Mucosa of descending colon (tissue), 3 donors: ENCODE data around the gene CPXM1. TPM values are rescaled to one million over a fixed set of nuclear protein-coding genes. Genes with fewer than 3 reads are reported as not detected.

Experiments
- ATAC-seq: fragments of 200-7000 bp; cut with Tn5 transposase; one replicate; pipeline ENCODE4 v1.9.1; 2020; ENCODE audit warnings: mild to moderate bottlenecking, moderate library complexity
- DNase-seq, 3 donors: peaks; one replicate each; pipeline ENCODE4 v3.0.0-alpha.2; 2020
- H3K36me3 ChIP-seq: fragments of 200-600 bp; one replicate; pipeline ENCODE4 v1.8.0; 2021; ENCODE audit warnings: low read depth, mild to moderate bottlenecking
- H3K4me1 ChIP-seq: fragments of 200-600 bp; one replicate; pipeline ENCODE4 v1.8.0; 2021; ENCODE audit warnings: low read depth, mild to moderate bottlenecking
- H3K4me3 ChIP-seq: fragments of 200-600 bp; one replicate; pipeline ENCODE4 v1.8.0; 2021; ENCODE audit warnings: mild to moderate bottlenecking
- H3K9me3 ChIP-seq: fragments of 200-600 bp; one replicate; pipeline ENCODE4 v1.8.0; 2021; ENCODE audit warnings: mild to moderate bottlenecking
- CTCF ChIP-seq: fragments of 200-600 bp; IDR thresholded peaks from one replicate; pipeline ENCODE4 v1.8.0; 2022; ENCODE audit warnings: antibody characterized with exemption, mild to moderate bottlenecking
- intact Hi-C, 2 donors: fragments of 100-400 bp; cut with DNase I in 1 of 2; cut with micrococcal nuclease in 1 of 2; formaldehyde crosslinking; loops; one replicate each; pipeline versions ENCODE4 v1.11.0 to v1.11.1; 2022; cut with DNase I, micrococcal nuclease
- total RNA-seq, 3 donors: library from RNA; stranded (reverse); fragmentation: NEBNext Ultra II Directional in 2 of 3; extraction: Animal tissue kit (Norgen Biotek cat#: 25700) in 2 of 3; gene quantifications; one replicate each; pipeline versions ENCODE4 v1.2.1 to v1.2.4, GENCODE V29; 2021 to 2023
- donor health status: DM: no; HTN: no; CAD: no; lungs with moderate emphysema.
- donor health status: DM: no; HTN: no; CAD: no.
- donor health status: DM: no; HTN: yes; CAD: no.

The CPXM1 gene
- total RNA-seq, 3 donors from 2014 or later, result 1.7 to 7.1 TPM; not detected in 1

- no peaks in the 10 kb centered on the region for H3K36me3 ChIP-seq
- no peak for TF ChIP-seq CTCF
- H3K9me3 ChIP-seq, result no peaks in the 10 kb centered on the region
- no peak overlapping the region for H3K4me3 ChIP-seq
- peaks cover 13% of the 10 kb centered on the region for H3K4me1 ChIP-seq
- intact Hi-C loops, result loop anchor here in 1 of 2 donors (10.0 kb wide), 1 partner anchor 251 kb away; no protein-coding TSS in a partner anchor
- DNase-seq (no peak), ATAC-seq (no peak)
Observed at GRCh38 chr20:2745936-2746635, 54.3 kb downstream of the CPXM1 start.

GRCh38 chr20:2745060-2745910 lies 55.1 kb downstream of the CPXM1 start:
- ATAC-seq (no peak), DNase-seq (no peak)
- intact Hi-C loops, result loop anchor here in 1 of 2 donors (10.0 kb wide), 1 partner anchor 250 kb away; no protein-coding TSS in a partner anchor
- H3K36me3 ChIP-seq, result no peaks in the 10 kb centered on the region
- no peak for TF ChIP-seq CTCF
- no peak overlapping the region for H3K4me3 ChIP-seq
- peaks cover 5% of the 10 kb centered on the region for H3K4me1 ChIP-seq
- no peaks in the 10 kb centered on the region for H3K9me3 ChIP-seq

Other genes with a start within 250 kb of the CPXM1 start
- 100 to 1,000 TPM in 2 of 3 donors, 10 to 100 TPM in 1; 80.8 to 116 (median 107) TPM for gene NOP56, start 148.0 kb downstream of the CPXM1 start, total RNA-seq
- gene IDH3B, start 136.4 kb downstream of the CPXM1 start, total RNA-seq, result 100 to 1,000 TPM; 112 to 128 (median 123) TPM
- 10 to 100 TPM in 1 of 3 donors, 1 to 10 TPM in 2; 3.6 to 53.3 (median 4.5) TPM for gene EBF4, start 107.8 kb downstream of the CPXM1 start, total RNA-seq
- not detected for gene C20orf141, start 14.4 kb upstream of the CPXM1 start, total RNA-seq
- not detected for gene TMEM239, start 15.7 kb upstream of the CPXM1 start, total RNA-seq
- gene PCED1A, start 40.0 kb upstream of the CPXM1 start, total RNA-seq, result 10 to 100 TPM; 21.1 to 35.0 (median 29.6) TPM
- gene VPS16, start 40.1 kb upstream of the CPXM1 start, total RNA-seq, result 10 to 100 TPM; 36.9 to 52.0 (median 38.5) TPM
- gene PTPRA, start 72.9 kb upstream of the CPXM1 start, total RNA-seq, result 10 to 100 TPM; 39.0 to 64.7 (median 59.3) TPM
- 1 to 10 TPM in 1 of 3 donors, not detected in 2; 1.1 TPM for gene GNRH2, start 243.0 kb upstream of the CPXM1 start, total RNA-seq
- 10 to 100 TPM; 29.6 to 47.9 (median 32.9) TPM for gene MRPS26, start 245.4 kb upstream of the CPXM1 start, total RNA-seq